ENCODE results near the gene PKP4. TPM values are rescaled to one million over a fixed set of nuclear protein-coding genes. Genes with fewer than 3 reads are reported as not detected.

The PKP4 gene
- total and polyA plus RNA-seq, 2 experiments from 2014 or later = 35.7 to 92.3 TPM

DNA sequence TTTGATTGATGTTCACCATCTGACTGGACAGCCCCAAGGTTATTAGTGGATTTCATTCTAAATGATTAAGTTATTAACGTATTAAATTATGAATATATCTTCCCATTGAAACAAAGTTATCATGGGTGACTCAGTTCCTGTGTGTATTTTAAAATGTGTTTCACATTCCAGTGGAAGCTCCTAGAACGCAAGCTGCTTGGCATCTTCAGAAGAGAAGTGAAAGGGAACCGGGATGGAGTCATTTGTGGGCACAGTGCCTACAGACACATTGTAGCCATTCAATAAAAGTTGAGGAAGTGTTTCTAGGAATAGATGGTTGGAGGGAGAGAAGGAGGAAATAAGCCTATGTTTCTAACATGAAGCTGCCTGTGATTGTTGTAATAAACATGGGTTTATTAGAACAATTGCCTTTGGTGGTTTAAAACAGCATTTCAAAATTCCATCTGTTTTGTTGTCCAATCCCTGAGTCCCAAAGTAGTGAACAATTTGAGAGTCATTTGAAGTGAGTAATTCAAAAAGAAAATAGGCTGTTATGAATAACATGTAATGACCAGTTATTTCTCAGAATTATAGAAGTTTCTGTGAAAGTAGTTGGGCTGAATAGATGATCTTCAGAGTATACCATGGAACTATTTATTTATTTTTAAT, 143.5 kb downstream of the PKP4 start:
- H3K9me3 Mint-ChIP-seq = no peaks in the 10 kb centered on the region
- H3K36me3 Mint-ChIP-seq (ENCODE audit: low read depth) = no peaks in the 10 kb centered on the region; the same call in 2 of the 3 replicates
- Histone ChIP-seq H3K4me1 (ENCODE audit: insufficient read depth) (peaks cover 13% of the 10 kb centered on the region; the same call in 1 of the 2 replicates), H3K9me2 (ENCODE audit: insufficient read depth) (no peaks in the 10 kb centered on the region), H4K20me1 (replicated peaks; ENCODE audit: insufficient read depth) (no peaks in the 10 kb centered on the region; the same call in 1 of the 2 replicates), H3K79me2 (replicated peaks; ENCODE audit: insufficient read depth) (no peaks in the 10 kb centered on the region), H3K27ac (ENCODE audit: low read depth) (no peak overlapping the region), H3F3A (replicated peaks; ENCODE audit: low read depth) (no peaks in the 10 kb centered on the region), H3K27me3 (ENCODE audit: insufficient read depth) (no peaks in the 10 kb centered on the region), H3K4me3 (no peak overlapping the region), H3K4me2 (no peak overlapping the region), H3K36me3 (ENCODE audit: insufficient read depth) (no peaks in the 10 kb centered on the region; the same call in 1 of the 2 replicates), H2AFZ (no peak overlapping the region)
- H3K27me3 Mint-ChIP-seq (ENCODE audit: insufficient read depth, low read depth, poor library complexity) = peaks cover 1% of the 10 kb centered on the region
- no peak for DNase-seq (ENCODE audit: low spot score)
- H3K27ac Mint-ChIP-seq = no peak overlapping the region
- no peak overlapping the region for H3K4me3 Mint-ChIP-seq
- no peak for ATAC-seq
- H3K4me1 Mint-ChIP-seq = peaks cover 11% of the 10 kb centered on the region
- TF ChIP-seq, protein P1, sequence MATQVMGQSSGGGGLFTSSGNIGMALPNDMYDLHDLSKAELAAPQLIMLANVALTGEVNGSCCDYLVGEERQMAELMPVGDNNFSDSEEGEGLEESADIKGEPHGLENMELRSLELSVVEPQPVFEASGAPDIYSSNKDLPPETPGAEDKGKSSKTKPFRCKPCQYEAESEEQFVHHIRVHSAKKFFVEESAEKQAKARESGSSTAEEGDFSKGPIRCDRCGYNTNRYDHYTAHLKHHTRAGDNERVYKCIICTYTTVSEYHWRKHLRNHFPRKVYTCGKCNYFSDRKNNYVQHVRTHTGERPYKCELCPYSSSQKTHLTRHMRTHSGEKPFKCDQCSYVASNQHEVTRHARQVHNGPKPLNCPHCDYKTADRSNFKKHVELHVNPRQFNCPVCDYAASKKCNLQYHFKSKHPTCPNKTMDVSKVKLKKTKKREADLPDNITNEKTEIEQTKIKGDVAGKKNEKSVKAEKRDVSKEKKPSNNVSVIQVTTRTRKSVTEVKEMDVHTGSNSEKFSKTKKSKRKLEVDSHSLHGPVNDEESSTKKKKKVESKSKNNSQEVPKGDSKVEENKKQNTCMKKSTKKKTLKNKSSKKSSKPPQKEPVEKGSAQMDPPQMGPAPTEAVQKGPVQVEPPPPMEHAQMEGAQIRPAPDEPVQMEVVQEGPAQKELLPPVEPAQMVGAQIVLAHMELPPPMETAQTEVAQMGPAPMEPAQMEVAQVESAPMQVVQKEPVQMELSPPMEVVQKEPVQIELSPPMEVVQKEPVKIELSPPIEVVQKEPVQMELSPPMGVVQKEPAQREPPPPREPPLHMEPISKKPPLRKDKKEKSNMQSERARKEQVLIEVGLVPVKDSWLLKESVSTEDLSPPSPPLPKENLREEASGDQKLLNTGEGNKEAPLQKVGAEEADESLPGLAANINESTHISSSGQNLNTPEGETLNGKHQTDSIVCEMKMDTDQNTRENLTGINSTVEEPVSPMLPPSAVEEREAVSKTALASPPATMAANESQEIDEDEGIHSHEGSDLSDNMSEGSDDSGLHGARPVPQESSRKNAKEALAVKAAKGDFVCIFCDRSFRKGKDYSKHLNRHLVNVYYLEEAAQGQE (IDR thresholded peaks at IDR 0.05; ENCODE audit: unreplicated experiment) = no peak
- TF ChIP-seq STAT1 (IDR thresholded peaks at IDR 0.05; ENCODE audit: unreplicated experiment) (no peak), POLR2AphosphoS5 (IDR thresholded peaks at IDR 0.05; ENCODE audit: low read depth) (no peak), NANOG (IDR thresholded peaks at IDR 0.05; ENCODE audit: borderline replicate concordance) (no peak), ZNF114 (CRISPR knock-in tag; IDR thresholded peaks at IDR 0.05) (no peak), JUNB (IDR thresholded peaks at IDR 0.05; ENCODE audit: unreplicated experiment) (no peak), ZNF331 (CRISPR knock-in tag; IDR thresholded peaks at IDR 0.05; ENCODE audit: low read depth) (no peak), CREB1 (CRISPR knock-in tag; IDR thresholded peaks at IDR 0.05; ENCODE audit: low read depth) (no peak), EZH2 (IDR thresholded peaks at IDR 0.05; ENCODE audit: low read depth, unreplicated experiment) (no peak), EZH2phosphoT487 (IDR thresholded peaks at IDR 0.05; ENCODE audit: unreplicated experiment) (no peak)
- TF ChIP-seq, protein P2, sequence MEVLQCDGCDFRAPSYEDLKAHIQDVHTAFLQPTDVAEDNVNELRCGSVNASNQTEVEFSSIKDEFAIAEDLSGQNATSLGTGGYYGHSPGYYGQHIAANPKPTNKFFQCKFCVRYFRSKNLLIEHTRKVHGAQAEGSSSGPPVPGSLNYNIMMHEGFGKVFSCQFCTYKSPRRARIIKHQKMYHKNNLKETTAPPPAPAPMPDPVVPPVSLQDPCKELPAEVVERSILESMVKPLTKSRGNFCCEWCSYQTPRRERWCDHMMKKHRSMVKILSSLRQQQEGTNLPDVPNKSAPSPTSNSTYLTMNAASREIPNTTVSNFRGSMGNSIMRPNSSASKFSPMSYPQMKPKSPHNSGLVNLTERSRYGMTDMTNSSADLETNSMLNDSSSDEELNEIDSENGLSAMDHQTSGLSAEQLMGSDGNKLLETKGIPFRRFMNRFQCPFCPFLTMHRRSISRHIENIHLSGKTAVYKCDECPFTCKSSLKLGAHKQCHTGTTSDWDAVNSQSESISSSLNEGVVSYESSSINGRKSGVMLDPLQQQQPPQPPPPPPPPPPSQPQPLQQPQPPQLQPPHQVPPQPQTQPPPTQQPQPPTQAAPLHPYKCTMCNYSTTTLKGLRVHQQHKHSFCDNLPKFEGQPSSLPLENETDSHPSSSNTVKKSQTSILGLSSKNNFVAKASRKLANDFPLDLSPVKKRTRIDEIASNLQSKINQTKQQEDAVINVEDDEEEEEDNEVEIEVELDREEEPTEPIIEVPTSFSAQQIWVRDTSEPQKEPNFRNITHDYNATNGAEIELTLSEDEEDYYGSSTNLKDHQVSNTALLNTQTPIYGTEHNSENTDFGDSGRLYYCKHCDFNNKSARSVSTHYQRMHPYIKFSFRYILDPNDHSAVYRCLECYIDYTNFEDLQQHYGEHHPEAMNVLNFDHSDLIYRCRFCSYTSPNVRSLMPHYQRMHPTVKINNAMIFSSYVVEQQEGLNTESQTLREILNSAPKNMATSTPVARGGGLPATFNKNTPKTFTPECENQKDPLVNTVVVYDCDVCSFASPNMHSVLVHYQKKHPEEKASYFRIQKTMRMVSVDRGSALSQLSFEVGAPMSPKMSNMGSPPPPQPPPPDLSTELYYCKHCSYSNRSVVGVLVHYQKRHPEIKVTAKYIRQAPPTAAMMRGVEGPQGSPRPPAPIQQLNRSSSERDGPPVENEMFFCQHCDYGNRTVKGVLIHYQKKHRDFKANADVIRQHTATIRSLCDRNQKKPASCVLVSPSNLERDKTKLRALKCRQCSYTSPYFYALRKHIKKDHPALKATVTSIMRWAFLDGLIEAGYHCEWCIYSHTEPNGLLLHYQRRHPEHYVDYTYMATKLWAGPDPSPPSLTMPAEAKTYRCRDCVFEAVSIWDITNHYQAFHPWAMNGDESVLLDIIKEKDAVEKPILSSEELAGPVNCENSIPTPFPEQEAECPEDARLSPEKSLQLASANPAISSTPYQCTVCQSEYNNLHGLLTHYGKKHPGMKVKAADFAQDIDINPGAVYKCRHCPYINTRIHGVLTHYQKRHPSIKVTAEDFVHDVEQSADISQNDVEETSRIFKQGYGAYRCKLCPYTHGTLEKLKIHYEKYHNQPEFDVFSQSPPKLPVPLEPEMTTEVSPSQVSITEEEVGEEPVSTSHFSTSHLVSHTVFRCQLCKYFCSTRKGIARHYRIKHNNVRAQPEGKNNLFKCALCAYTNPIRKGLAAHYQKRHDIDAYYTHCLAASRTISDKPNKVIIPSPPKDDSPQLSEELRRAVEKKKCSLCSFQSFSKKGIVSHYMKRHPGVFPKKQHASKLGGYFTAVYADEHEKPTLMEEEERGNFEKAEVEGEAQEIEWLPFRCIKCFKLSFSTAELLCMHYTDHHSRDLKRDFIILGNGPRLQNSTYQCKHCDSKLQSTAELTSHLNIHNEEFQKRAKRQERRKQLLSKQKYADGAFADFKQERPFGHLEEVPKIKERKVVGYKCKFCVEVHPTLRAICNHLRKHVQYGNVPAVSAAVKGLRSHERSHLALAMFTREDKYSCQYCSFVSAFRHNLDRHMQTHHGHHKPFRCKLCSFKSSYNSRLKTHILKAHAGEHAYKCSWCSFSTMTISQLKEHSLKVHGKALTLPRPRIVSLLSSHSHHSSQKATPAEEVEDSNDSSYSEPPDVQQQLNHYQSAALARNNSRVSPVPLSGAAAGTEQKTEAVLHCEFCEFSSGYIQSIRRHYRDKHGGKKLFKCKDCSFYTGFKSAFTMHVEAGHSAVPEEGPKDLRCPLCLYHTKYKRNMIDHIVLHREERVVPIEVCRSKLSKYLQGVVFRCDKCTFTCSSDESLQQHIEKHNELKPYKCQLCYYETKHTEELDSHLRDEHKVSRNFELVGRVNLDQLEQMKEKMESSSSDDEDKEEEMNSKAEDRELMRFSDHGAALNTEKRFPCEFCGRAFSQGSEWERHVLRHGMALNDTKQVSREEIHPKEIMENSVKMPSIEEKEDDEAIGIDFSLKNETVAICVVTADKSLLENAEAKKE (CRISPR knock-in tag; IDR thresholded peaks at IDR 0.05) = no peak
- TF ChIP-seq, protein P3, sequence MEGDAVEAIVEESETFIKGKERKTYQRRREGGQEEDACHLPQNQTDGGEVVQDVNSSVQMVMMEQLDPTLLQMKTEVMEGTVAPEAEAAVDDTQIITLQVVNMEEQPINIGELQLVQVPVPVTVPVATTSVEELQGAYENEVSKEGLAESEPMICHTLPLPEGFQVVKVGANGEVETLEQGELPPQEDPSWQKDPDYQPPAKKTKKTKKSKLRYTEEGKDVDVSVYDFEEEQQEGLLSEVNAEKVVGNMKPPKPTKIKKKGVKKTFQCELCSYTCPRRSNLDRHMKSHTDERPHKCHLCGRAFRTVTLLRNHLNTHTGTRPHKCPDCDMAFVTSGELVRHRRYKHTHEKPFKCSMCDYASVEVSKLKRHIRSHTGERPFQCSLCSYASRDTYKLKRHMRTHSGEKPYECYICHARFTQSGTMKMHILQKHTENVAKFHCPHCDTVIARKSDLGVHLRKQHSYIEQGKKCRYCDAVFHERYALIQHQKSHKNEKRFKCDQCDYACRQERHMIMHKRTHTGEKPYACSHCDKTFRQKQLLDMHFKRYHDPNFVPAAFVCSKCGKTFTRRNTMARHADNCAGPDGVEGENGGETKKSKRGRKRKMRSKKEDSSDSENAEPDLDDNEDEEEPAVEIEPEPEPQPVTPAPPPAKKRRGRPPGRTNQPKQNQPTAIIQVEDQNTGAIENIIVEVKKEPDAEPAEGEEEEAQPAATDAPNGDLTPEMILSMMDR (conservative IDR thresholded peaks at IDR 0.05; ENCODE audit: low read depth in 2 of 2) = no peak
- TF ChIP-seq, protein P4, sequence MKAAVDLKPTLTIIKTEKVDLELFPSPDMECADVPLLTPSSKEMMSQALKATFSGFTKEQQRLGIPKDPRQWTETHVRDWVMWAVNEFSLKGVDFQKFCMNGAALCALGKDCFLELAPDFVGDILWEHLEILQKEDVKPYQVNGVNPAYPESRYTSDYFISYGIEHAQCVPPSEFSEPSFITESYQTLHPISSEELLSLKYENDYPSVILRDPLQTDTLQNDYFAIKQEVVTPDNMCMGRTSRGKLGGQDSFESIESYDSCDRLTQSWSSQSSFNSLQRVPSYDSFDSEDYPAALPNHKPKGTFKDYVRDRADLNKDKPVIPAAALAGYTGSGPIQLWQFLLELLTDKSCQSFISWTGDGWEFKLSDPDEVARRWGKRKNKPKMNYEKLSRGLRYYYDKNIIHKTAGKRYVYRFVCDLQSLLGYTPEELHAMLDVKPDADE (IDR thresholded peaks at IDR 0.05) = no peak
